SK-N-MC (cell line): ENCODE results near the gene ZBTB26.

Experiments used
- EZH2 ChIP-seq: fragments of 200-600 bp; sonication (generic); IDR thresholded peaks from one replicate; pipeline ENCODE4 v1.6.1; 2017; ENCODE audit warnings: antibody characterized with exemption
- FOXP2 ChIP-seq: optimal IDR thresholded peaks from 2 replicates; pipeline ENCODE3; 2011; ENCODE audit warnings: mild to moderate bottlenecking, moderate library complexity; ENCODE audit not compliant: insufficient read depth; ENCODE audit errors: extremely low read length, control extremely low read depth
- POLR2AphosphoS5 ChIP-seq: IDR thresholded peaks from 2 replicates; pipeline ENCODE4 v1.6.1; 2012; ENCODE audit warnings: mild to moderate bottlenecking, low read depth, low read length, borderline replicate concordance

DNA sequence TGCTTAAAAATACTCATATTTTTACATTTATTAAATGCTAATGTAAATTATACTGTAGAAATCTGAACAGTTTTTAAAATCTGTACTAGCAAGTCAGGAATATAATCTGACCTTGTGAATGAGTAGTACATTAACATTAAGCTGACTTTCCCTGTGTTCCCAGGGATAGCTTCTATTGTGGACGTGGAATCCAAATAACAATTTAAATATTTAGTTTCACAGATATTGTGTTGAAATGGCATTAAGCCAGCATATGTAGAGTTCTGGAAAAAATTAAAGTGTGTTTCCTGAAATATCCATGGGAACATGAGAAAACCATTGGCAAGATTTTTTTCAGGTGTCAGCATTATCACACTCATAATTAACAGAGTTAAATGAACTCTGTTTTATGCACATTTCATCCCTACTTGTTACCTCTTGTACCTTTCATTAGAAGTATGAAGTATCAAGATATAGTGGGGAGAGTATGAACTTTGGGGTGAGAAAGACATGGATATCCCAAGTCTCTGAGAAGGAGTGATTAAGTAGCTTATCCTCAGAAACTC, 15.2 kb upstream of the ZBTB26 start:
- TF ChIP-seq POLR2AphosphoS5 (no peak), EZH2 (no peak), FOXP2 (no peak)
